ENCODE measurements around the gene F2RL3. TPM values are rescaled to one million over a fixed set of nuclear protein-coding genes. Genes with fewer than 3 reads are reported as not detected.

Gene F2RL3
- total and polyA plus RNA-seq, 2 of the 8 experiments (the other 6 are each of a cell fraction or from before 2014, with no cell fraction given): not detected

- Histone ChIP-seq H2BK5ac (ENCODE audit: low read depth, low read length) (no peak overlapping the region), H2BK120ac (replicated peaks; ENCODE audit: low read depth, low read length) (no peak overlapping the region), H3K4me1 (replicated peaks in 1 of 4; ENCODE audit: control insufficient read depth in 3 of 4, insufficient read depth in 4 of 4, low read length in 3 of 4) (no peaks in the 10 kb centered on the region; a peak in 2 of 7 replicates), H3K4me2 (ENCODE audit: insufficient read depth in 1 of 2, low read depth in 2 of 2, low read length in 2 of 2) (no peak overlapping the region), H4K91ac (replicated peaks; ENCODE audit: insufficient read length, low read length) (no peak overlapping the region), H2BK20ac (ENCODE audit: low read length) (no peak overlapping the region), H3K27ac (ENCODE audit: low read depth, low read length) (no peak overlapping the region), H2BK15ac (ENCODE audit: low read length) (no peak overlapping the region), H3K18ac (ENCODE audit: extremely low read depth, low read length) (no peak overlapping the region), H2BK12ac (ENCODE audit: low read depth, low read length) (no peak overlapping the region), H3K4me3 (ENCODE audit: extremely low read depth in 1 of 4, insufficient read depth in 2 of 4, low read depth in 3 of 4, low read length in 4 of 4) (no peak overlapping the region), H3K56ac (replicated peaks; ENCODE audit: insufficient read length, low read depth, low read length) (no peak overlapping the region), H4K20me1 (replicated peaks in 1 of 2; ENCODE audit: control insufficient read depth in 1 of 2, insufficient read depth in 2 of 2, low read length in 2 of 2) (peaks cover 0 to 9% of the 10 kb centered on the region in 2 experiments), H3K9ac (replicated peaks in 1 of 4; ENCODE audit: extremely low read depth in 1 of 4, low read depth in 3 of 4, low read length in 3 of 4) (no peak overlapping the region), H3K36me3 (ENCODE audit: control insufficient read depth in 2 of 4, insufficient read depth in 4 of 4, low read length in 3 of 4) (peaks cover 11 to 42% (median 31%) of the 10 kb centered on the region in 4 experiments), H3K79me2 (ENCODE audit: control insufficient read depth in 1 of 2, insufficient read depth in 2 of 2, low read length in 2 of 2) (peaks cover 0 to 16% of the 10 kb centered on the region in 2 experiments; a peak in 2 of 4 replicates), H3K14ac (ENCODE audit: insufficient read length) (no peak overlapping the region), H4K8ac (ENCODE audit: extremely low read depth, insufficient read depth, low read length) (0 out of 2 replicates have a peak overlapping the region, but pooled peaks have one; percentile 21), H2AK5ac (ENCODE audit: low read depth, low read length) (no peak overlapping the region), H3K4ac (replicated peaks; ENCODE audit: insufficient read length, low read depth, low read length) (no peak overlapping the region), H4K5ac (ENCODE audit: insufficient read length, low read depth, low read length) (no peak overlapping the region), H3K23ac (ENCODE audit: insufficient read length) (no peak overlapping the region), H3K9me3 (ENCODE audit: insufficient read depth in 2 of 2, low read depth in 1 of 2, low read length in 1 of 2) (peaks cover 4 to 14% of the 10 kb centered on the region in 2 experiments), H2AFZ (ENCODE audit: low read length) (no peak overlapping the region), H3K79me1 (ENCODE audit: low read depth, low read length) (peaks cover 11% of the 10 kb centered on the region; the same call in 1 of the 2 replicates), H3K23me2 (ENCODE audit: low read depth, low read length) (peaks cover 6% of the 10 kb centered on the region; the same call in 1 of the 2 replicates), H3K27me3 (replicated peaks in 1 of 4; ENCODE audit: control insufficient read depth in 3 of 4, extremely low read depth in 1 of 4, insufficient read depth in 3 of 4, low read length in 3 of 4) (no peaks in the 10 kb centered on the region)
- CTCF ChIA-PET (ENCODE audit: partially characterized antibody): interaction anchor here (1.9 kb wide), 1 partner anchor 42 kb away, joined by 6 read pairs; no protein-coding TSS in a partner anchor
- 96% methylated on average over 32 of the region's 55 CpGs; no CpG with 5 or more reads in 1 of the 2 experiments for WGBS, 2 experiments (ENCODE audit: extremely low coverage in 1 of 2, insufficient coverage in 1 of 2, insufficient read length in 1 of 2, insufficient replicate concordance in 2 of 2, low coverage in 1 of 2, low lambda C conversion rate in 2 of 2, missing lambda C conversion rate in 1 of 2)
- FAIRE-seq (no peak), DNase-seq (ENCODE audit: low read depth in 1 of 2, low spot score in 2 of 2) (no peak)
- POLR2A ChIA-PET (ENCODE audit: partially characterized antibody): no interaction called here
- TF ChIP-seq SP4 (IDR thresholded peaks at IDR 0.05; ENCODE audit: low read length) (no peak), CBX5 (IDR thresholded peaks at IDR 0.05; ENCODE audit: low read depth, low read length) (no peak), CTBP2 (IDR thresholded peaks at IDR 0.05; ENCODE audit: borderline replicate concordance, insufficient read depth, insufficient read length, low read length) (no peak), JUND (IDR thresholded peaks at IDR 0.05; ENCODE audit: low read length) (no peak), TBP (IDR thresholded peaks at IDR 0.05; ENCODE audit: low read depth, low read length) (no peak), MAFK (IDR thresholded peaks at IDR 0.05; ENCODE audit: low read depth, low read length) (no peak), GTF2F1 (IDR thresholded peaks at IDR 0.05; ENCODE audit: borderline replicate concordance, low read depth, low read length) (no peak), TAF1 (IDR thresholded peaks at IDR 0.05; ENCODE audit: low read depth, low read length) (no peak), CHD2 (IDR thresholded peaks at IDR 0.05; ENCODE audit: low read length) (no peak), EZH2 (IDR thresholded peaks at IDR 0.05; ENCODE audit: low read depth, low read length, severe bottlenecking) (no peak), PHF8 (conservative IDR thresholded peaks at IDR 0.05; ENCODE audit: low read depth, low read length) (no peak), E2F6 (IDR thresholded peaks at IDR 0.05) (no peak)
Measured at GRCh38 chr19:16878181-16878965, 10.4 kb upstream of the F2RL3 start.

All from H1 (cell line).